Measurements from ENCODE around the gene GPR65. TPM values are rescaled to one million over a fixed set of nuclear protein-coding genes. Genes with fewer than 3 reads are reported as not detected.

GPR65 gene
- total RNA-seq, 1 experiment from 2014 or later: not detected

GRCh38 chr14:88063811-88064210 is 58.9 kb downstream of the GPR65 start:
- H3K27ac ChIP-seq (ENCODE audit: insufficient read length, low read depth, low read length): no peak overlapping the region
- Mint-ChIP-seq H3K27me3 (ENCODE audit: low read depth) (no peaks in the 10 kb centered on the region), H3K27ac (no peak overlapping the region), H3K9me3 (no peaks in the 10 kb centered on the region), H3K4me1 (no peaks in the 10 kb centered on the region), H3K36me3 (ENCODE audit: insufficient read depth in 1 of 3, low read depth in 3 of 3) (no peaks in the 10 kb centered on the region), H3K4me3 (no peak overlapping the region)
- H3K79me1 ChIP-seq (ENCODE audit: insufficient read depth, low read depth, low read length, poor library complexity, severe bottlenecking): no peaks in the 10 kb centered on the region
- no peak overlapping the region for H3K23ac ChIP-seq (ENCODE audit: insufficient read length, low read depth, low read length)
- H2AFZ ChIP-seq (ENCODE audit: low read length): no peak overlapping the region
- no peak overlapping the region for H2BK120ac ChIP-seq (ENCODE audit: low read depth, low read length, poor library complexity, severe bottlenecking)
- no peak overlapping the region for H3K56ac ChIP-seq (ENCODE audit: insufficient read length, low read depth, low read length)
- H3K18ac ChIP-seq (ENCODE audit: insufficient read length, low read depth, low read length): no peak overlapping the region
- no CpG with 5 or more reads among the region's 2 CpGs for WGBS (ENCODE audit: extremely low coverage, insufficient read length, low lambda C conversion rate)
- no peak overlapping the region for H2BK15ac ChIP-seq (ENCODE audit: low read depth, low read length)
- no peaks in the 10 kb centered on the region for H3K23me2 ChIP-seq (ENCODE audit: insufficient read length, low read depth, low read length, poor library complexity, severe bottlenecking)
- no peak overlapping the region for H3K4me2 ChIP-seq (ENCODE audit: insufficient read depth, insufficient read length, low read length)
- no peak overlapping the region for H3K14ac ChIP-seq (ENCODE audit: insufficient read depth, low read length)
- no peak overlapping the region for H3K9ac ChIP-seq (ENCODE audit: extremely low read depth, insufficient read length, low read length)
- no peaks in the 10 kb centered on the region for H3K27me3 ChIP-seq (ENCODE audit: insufficient read depth, low read length)
- DNase-seq: no peak
- no peak overlapping the region for H2BK5ac ChIP-seq (ENCODE audit: insufficient read length, low read length)
- H2BK12ac ChIP-seq (ENCODE audit: insufficient read length, low read depth, low read length): no peak overlapping the region
- H2AK5ac ChIP-seq (ENCODE audit: insufficient read length, low read length): no peak overlapping the region
- no peaks in the 10 kb centered on the region for H3K79me2 ChIP-seq (ENCODE audit: insufficient read depth, low read length)
- H3K4ac ChIP-seq (ENCODE audit: low read depth, low read length): no peak overlapping the region
- TF ChIP-seq CTCF (conservative IDR thresholded peaks at IDR 0.05): no peak
- H4K8ac ChIP-seq (replicated peaks; ENCODE audit: insufficient read length, low read depth, low read length): no peak overlapping the region
- H4K20me1 ChIP-seq (ENCODE audit: control insufficient read depth, insufficient read depth, insufficient read length): no peaks in the 10 kb centered on the region
- H3K9me3 ChIP-seq (ENCODE audit: control insufficient read depth, low read depth, low read length): no peaks in the 10 kb centered on the region
- no peak overlapping the region for H3T11ph ChIP-seq (ENCODE audit: low read length)
- no peaks in the 10 kb centered on the region for H3K4me1 ChIP-seq (ENCODE audit: insufficient read depth, low read length)
- H2BK20ac ChIP-seq (ENCODE audit: low read depth, low read length, poor library complexity, severe bottlenecking): no peak overlapping the region
- H4K91ac ChIP-seq (ENCODE audit: insufficient read length, low read depth, low read length): no peak overlapping the region
- no peak overlapping the region for H4K5ac ChIP-seq (ENCODE audit: insufficient read length, low read depth, low read length)

Other genes starting within 250 kb of the GPR65 start
- 9.1 and 12.4 TPM in 2 replicates for gene GALC, start 12.0 kb upstream of the GPR65 start, total RNA-seq (2021)